ENCODE measurements around the gene SRCAP. TPM values are rescaled to one million over a fixed set of nuclear protein-coding genes. Genes with fewer than 3 reads are reported as not detected.
A peak's percentile ranks its signal among the peaks of the same experiment; 100 is the strongest.

SRCAP gene
- total RNA-seq, 2 experiments from 2014 or later, result 81.7 to 86.1 TPM

DNA sequence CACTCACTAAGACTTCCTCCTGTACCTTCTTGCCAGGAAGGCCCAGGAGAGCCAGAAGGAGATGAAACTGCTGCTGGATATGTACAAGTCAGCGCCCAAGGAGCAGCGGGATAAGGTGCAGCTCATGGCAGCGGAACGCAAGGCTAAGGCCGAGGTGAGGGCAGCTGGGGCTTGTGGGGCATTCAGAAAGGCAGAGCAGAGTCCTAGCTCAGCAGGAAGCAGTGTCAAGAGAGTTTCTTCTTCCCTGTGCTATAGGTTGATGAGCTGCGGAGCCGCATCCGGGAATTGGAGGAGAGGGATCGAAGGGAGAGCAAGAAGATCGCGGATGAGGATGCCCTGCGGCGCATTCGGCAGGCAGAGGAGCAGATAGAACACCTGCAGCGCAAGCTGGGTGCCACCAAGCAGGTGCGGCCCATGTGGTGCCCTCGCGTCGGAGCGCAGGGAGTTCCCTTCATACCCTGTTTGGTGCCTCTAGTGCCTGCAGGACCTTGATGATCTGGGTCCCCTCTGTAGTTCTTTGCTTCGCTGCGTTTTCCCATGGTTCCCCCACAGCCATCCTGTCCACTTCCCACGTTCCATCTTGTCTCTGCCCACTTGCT, 69.7 kb downstream of the SRCAP start:
- Mint-ChIP-seq H3K36me3 (ENCODE audit: low read depth) (peaks cover 64% of the 10 kb centered on the region), H3K4me3 (no peak overlapping the region), H3K27me3 (no peaks in the 10 kb centered on the region), H3K9me3 (no peaks in the 10 kb centered on the region), H3K27ac (peak overlapping the region; percentile 47), H3K4me1 (peaks cover 20% of the 10 kb centered on the region)
- ChIA-PET POLR2A (no interaction called here), CTCF (interaction anchor here (0.5 to 1.7 kb wide), 7 partner anchors 12 to 170 kb away, joined by 3 to 5 read pairs (median 3); partner anchors contain the start of gene PHKG2)
- DNase-seq, result no peak

DNA sequence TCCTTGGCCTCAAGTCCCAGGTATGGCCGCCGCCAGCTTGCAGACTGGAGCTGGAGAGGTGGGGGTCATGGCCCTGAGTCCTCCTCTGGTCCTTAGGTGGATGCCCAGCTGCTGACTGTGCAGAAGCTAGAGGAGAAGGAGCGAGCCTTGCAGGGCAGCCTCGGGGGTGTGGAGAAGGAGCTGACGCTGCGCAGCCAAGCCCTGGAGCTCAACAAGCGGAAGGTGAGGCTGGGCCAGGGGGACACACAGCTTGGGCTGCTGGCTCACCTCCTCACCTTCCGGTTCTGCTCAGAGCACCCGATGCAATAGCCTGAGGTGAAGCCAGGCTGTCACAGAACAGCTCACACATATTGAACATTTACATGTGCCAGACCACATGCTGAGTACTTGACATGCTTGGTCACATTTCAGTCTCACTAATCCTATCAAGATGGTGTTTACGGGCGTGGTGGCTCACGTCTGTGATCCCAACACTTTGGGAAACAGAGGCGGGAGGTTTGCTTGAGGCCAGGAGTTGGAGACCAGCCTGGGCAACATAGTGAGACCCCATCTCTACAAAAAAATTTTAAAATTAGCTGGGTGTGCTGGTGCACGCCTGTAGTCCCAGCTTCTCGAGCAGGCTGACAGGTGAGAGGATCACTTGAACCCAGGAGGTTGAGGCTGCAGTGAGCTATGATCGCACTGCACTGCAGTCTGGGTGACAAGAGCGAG, 70.6 kb downstream of the SRCAP start:
- POLR2A ChIA-PET, result no interaction called here
- Mint-ChIP-seq H3K36me3 (ENCODE audit: low read depth) (peaks cover 60% of the 10 kb centered on the region), H3K9me3 (no peaks in the 10 kb centered on the region), H3K4me3 (no peak overlapping the region), H3K27me3 (no peaks in the 10 kb centered on the region), H3K27ac (no peak overlapping the region), H3K4me1 (peaks cover 16% of the 10 kb centered on the region)
- CTCF ChIA-PET, result interaction anchor here (0.5 to 1.7 kb wide), 7 partner anchors 9 to 169 kb away, joined by 3 to 5 read pairs (median 3); partner anchors contain the start of gene PHKG2
- DNase-seq, result no peak

DNA sequence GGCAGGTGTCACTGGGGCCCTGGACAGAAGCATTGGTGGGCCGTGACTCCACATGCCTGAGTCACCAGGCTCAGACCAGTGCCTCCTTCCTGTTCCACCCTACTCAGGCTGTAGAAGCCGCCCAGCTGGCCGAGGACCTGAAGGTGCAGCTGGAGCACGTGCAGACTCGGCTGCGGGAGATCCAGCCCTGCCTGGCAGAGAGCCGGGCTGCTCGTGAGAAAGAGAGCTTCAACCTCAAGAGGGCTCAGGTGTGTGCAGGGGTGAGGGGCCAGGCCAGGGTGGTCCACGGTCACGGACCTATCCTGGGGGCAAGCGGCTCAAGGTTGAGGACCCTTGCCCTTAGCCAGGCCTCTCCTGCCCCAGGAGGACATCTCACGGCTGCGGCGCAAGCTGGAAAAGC, 72.8 kb downstream of the SRCAP start:
- Mint-ChIP-seq H3K27ac (no peak overlapping the region), H3K4me1 (peaks cover 27% of the 10 kb centered on the region)
- POLR2A ChIA-PET, result no interaction called here

DNA sequence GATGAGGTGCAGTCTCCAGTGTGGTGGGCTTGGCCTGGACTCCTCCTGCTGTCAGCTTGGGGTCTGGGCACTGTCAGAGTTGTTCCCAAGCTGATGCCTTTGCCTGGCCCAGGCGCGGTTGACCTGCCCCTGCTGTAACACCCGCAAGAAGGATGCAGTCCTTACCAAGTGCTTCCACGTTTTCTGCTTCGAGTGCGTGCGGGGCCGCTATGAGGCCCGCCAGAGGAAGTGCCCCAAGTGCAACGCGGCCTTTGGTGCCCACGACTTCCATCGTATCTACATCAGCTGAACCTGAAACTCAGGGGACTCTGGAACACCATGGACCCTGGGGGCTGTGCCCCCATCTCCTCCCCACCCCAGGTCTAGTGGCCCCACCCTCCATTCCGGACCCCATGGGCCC, 74.9 kb downstream of the SRCAP start:
- H3K36me3 Mint-ChIP-seq (ENCODE audit: low read depth), result peaks cover 39% of the 10 kb centered on the region
- ChIA-PET POLR2A (no interaction called here), CTCF (interaction anchor here (0.6 to 1.3 kb wide), 4 partner anchors 30 to 94 kb away, joined by 3 to 4 read pairs (median 3); no protein-coding TSS in a partner anchor)
- H3K27me3 Mint-ChIP-seq, result no peaks in the 10 kb centered on the region
- no peak overlapping the region for H3K4me3 Mint-ChIP-seq
- peaks cover 35% of the 10 kb centered on the region for H3K4me1 Mint-ChIP-seq
- peak overlapping the region; percentile 14 for H3K27ac Mint-ChIP-seq
- no peaks in the 10 kb centered on the region for H3K9me3 Mint-ChIP-seq
- DNase-seq, result no peak

More for the DNA sequence above, 72.8 kb downstream of the SRCAP start:
- CTCF ChIA-PET, result interaction anchor here (1.3 to 1.6 kb wide), 2 partner anchors 33 to 42 kb away, joined by 4 to 6 read pairs; no protein-coding TSS in a partner anchor
- no peaks in the 10 kb centered on the region for H3K9me3 Mint-ChIP-seq
- peaks cover 52% of the 10 kb centered on the region for H3K36me3 Mint-ChIP-seq (ENCODE audit: low read depth)
- H3K27me3 Mint-ChIP-seq, result no peaks in the 10 kb centered on the region
- H3K4me3 Mint-ChIP-seq, result no peak overlapping the region
- no peak for DNase-seq

DNA sequence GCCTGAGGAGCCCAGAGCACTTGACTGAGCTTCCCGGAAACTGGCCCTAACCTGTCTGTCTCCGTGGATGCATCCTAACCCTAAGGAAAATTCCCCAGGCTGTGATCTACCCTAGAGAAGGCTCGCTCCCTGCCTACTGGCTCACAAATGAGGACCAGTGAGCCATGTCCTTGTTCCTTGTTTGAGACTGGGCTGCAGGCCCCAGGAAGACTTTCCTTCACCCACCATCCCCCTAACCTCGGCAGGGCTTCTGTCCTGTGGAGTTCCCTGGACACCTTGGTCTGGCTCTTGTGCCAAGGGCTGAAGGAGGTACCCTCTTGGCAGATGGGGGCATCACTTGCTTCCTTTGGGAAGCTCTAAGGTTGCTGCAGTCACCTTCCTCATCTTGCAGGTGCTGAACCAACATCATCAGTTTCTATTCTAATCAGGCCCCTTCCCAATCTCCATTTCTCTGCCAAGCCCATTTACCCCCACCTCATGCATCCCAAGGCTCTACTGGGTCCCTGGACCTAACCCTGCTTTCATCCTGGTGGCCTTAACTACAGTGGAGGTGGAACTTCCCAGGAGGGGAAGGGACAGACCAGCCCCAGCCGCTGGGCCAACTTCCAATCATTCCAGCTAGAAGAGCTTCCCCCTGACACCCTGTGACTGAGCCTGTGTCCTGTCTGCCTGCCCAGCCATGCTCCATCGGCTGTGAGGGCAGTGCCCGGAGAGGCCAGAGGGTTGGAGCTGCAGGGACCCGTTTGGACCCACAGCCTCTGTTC, 75.6 kb downstream of the SRCAP start:
- Mint-ChIP-seq H3K9me3 (no peaks in the 10 kb centered on the region), H3K27me3 (no peaks in the 10 kb centered on the region), H3K36me3 (ENCODE audit: low read depth) (peaks cover 32% of the 10 kb centered on the region), H3K4me1 (peaks cover 35% of the 10 kb centered on the region), H3K4me3 (peak overlapping the region; percentile 90), H3K27ac (peak overlapping the region; percentile 91)
- ChIA-PET CTCF (interaction anchor here (0.6 to 1.3 kb wide), 4 partner anchors 30 to 94 kb away, joined by 3 to 4 read pairs (median 3); no protein-coding TSS in a partner anchor), POLR2A (no interaction called here)
- no peak for DNase-seq

DNA sequence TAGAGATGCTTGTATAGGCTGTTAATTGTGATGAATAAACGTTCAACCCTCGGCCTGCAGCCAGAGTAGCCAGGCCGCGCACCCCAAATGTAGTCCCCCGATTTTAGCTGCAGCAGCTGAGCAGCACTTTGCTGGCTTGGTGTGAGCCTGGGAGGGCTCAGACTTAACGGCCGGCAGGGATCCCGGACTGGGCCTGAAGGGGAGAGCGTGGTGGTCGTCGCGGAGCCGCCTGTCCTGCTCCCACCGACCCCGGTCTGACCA, 76.1 kb downstream of the SRCAP start:
- POLR2A ChIA-PET, result no interaction called here
- Mint-ChIP-seq H3K27ac (peak overlapping the region; percentile 91), H3K36me3 (ENCODE audit: low read depth) (peaks cover 29% of the 10 kb centered on the region), H3K4me1 (peaks cover 35% of the 10 kb centered on the region), H3K9me3 (no peaks in the 10 kb centered on the region), H3K27me3 (no peaks in the 10 kb centered on the region), H3K4me3 (peak overlapping the region; percentile 90)
- CTCF ChIA-PET, result interaction anchor here (1.0 to 1.3 kb wide), 3 partner anchors 39 to 93 kb away, joined by 3 to 4 read pairs (median 3); no protein-coding TSS in a partner anchor
- no peak for DNase-seq

DNA sequence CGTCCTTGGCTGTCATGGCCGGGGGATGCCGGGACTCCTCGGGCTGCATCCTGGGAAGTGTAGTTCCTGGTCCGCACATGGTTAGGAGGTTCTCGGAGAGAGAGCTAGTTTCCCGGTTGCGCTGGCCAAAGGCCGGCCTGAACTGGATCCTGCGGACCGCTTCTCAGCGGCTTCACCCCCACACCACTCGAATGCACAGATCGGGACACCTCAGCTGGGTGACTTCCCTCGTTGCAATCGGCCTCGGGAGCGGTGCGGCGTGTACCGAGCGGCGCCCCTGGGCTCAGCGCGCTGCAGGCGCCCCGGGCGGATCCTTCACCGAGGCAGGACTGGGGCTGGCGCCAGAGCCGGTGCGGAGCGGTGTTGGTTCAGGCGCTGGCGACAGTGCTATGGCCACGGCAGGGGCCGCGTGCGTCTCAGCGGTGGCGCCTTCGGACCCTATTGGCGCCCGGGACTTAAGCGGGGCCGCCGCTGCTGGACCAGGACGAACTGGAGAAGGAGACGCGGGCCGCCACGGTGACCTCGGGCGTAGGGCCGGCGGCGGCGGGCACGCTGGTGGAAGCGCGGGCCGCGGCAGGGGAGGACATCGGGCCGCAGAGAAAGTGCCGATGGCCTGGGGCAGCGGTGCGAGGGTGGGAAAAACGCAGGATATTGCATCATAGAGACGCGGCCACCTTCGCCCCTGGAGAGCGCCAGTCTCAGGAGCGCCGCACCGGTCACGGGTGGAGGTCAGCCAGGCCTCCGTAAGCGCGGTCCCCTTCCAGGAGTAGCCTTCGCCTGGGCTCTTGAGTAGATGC, 76.6 kb downstream of the SRCAP start:
- POLR2A ChIA-PET, result no interaction called here
- H3K4me3 Mint-ChIP-seq, result peak overlapping the region; percentile 90
- peak; percentile 69 for DNase-seq
- H3K9me3 Mint-ChIP-seq, result no peaks in the 10 kb centered on the region
- peak overlapping the region; percentile 91 for H3K27ac Mint-ChIP-seq
- peaks cover 35% of the 10 kb centered on the region for H3K4me1 Mint-ChIP-seq
- H3K27me3 Mint-ChIP-seq, result no peaks in the 10 kb centered on the region
- peaks cover 25% of the 10 kb centered on the region for H3K36me3 Mint-ChIP-seq (ENCODE audit: low read depth)
- CTCF ChIA-PET, result no interaction called here

DNA sequence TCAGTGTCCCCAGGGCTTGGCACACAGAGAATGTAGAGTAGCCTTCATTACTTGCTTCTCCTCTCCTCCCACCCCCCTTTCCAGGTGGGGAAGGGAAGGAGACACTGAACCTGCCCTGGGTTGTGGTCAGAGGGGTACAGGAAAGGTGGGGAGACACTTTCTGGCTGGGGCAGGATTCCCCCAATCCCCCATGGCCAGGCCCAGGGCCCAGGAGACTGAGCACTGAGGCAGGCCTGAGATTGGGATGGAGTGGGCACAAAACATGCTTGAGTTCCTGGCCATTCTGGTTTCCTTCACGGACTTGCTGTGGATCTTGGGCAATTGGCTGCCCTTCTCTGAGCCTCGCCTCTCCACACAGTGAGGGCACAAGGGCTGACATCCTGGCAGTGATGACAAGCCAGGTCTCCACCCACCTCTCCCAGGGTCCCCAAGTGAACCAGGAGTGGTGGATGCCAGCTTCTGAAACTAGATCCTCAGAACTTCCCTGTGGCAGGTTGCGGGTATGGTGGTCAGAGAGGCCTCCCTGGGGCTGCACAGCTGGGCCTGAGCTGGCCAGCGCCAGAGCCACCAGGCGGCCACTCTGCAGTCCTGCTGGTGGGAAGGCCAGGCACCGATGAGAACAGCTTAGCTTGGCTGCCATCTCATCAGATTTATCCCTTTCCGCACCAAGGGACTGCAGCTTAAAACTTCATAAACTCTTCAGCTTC, 78.8 kb downstream of the SRCAP start:
- peaks cover 25% of the 10 kb centered on the region for H3K4me1 Mint-ChIP-seq
- H3K36me3 Mint-ChIP-seq (ENCODE audit: low read depth), result peaks cover 14% of the 10 kb centered on the region
- DNase-seq, result no peak
- ChIA-PET POLR2A (interaction anchor here (1.2 kb wide), 1 partner anchor 30 kb away, joined by 3 read pairs; the partner anchor contains the start of gene PHKG2), CTCF (interaction anchor here (1.0 to 3.2 kb wide), 4 partner anchors 8 to 36 kb away, joined by 3 to 15 read pairs (median 4); no protein-coding TSS in a partner anchor)
- no peak overlapping the region for H3K4me3 Mint-ChIP-seq
- H3K27me3 Mint-ChIP-seq, result no peaks in the 10 kb centered on the region
- peak overlapping the region; percentile 22 for H3K27ac Mint-ChIP-seq
- no peaks in the 10 kb centered on the region for H3K9me3 Mint-ChIP-seq

DNA sequence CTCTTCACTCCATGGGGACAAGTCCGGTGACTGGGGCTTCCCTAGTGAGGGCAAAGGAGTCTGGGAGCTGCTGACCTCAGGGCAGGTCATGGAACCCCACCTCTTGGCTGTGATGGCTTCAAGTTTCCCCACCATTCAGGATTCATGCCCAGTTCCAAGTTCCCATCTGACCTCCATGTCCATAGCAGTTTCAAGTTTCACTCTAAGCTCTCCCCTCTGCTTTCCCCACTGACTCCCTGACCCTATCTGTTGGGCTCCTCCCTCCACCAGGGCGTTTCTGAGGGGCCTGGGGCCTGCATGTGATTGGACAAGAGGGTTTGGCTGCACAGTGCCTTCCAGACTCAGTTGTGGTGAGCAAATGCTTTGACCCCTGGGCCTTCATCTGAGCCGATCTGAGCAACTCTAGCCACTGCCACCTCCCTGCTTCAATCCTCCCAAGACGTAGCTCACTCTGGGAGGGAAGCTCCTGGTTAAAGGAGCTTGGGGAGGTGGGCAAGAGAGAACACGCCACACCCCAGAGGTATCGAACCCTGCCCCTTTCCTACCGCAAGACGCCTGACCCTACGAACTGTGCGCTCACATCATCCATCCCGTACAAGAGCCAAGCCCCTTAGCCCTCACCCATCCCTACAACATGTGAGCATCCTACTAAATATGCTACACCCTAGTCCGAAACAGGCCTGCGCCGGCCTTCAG, 79.7 kb downstream of the SRCAP start:
- POLR2A ChIA-PET, result interaction anchor here (1.2 kb wide), 1 partner anchor 31 kb away, joined by 3 read pairs; the partner anchor contains the start of gene PHKG2
- Mint-ChIP-seq H3K27me3 (no peaks in the 10 kb centered on the region), H3K4me1 (peaks cover 19% of the 10 kb centered on the region), H3K9me3 (no peaks in the 10 kb centered on the region), H3K36me3 (ENCODE audit: low read depth) (peaks cover 9% of the 10 kb centered on the region), H3K27ac (no peak overlapping the region), H3K4me3 (no peak overlapping the region)
- CTCF ChIA-PET, result interaction anchor here (0.7 to 3.2 kb wide), 3 partner anchors 9 to 66 kb away, joined by 3 to 15 read pairs (median 3); no protein-coding TSS in a partner anchor
- DNase-seq, result no peak

DNA sequence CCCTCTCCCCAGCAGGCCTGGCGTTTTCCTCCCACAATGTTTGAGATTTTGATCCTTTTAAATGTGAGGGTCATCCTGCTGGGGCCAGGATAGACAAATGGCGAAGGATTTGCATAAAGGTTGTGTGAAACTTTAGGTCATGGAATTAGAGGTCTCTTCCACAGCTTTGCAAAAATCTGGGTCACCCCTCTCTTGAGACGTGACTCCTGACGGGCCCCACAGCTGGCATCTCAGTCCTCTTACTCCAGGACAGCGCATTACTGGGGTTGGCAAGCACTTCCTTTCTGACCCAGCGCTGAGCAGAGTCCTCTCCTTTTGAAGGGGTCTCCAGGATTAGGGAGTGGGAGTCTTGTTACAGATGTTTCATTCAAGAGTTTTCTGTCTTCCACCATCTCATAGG, 80.6 kb downstream of the SRCAP start:
- Mint-ChIP-seq H3K4me3 (no peak overlapping the region), H3K27ac (no peak overlapping the region), H3K27me3 (no peaks in the 10 kb centered on the region), H3K36me3 (ENCODE audit: low read depth) (peaks cover 3% of the 10 kb centered on the region), H3K9me3 (no peaks in the 10 kb centered on the region), H3K4me1 (peaks cover 18% of the 10 kb centered on the region)
- ChIA-PET CTCF (interaction anchor here (1.4 to 3.2 kb wide), 2 partner anchors 14 to 34 kb away, joined by 3 to 15 read pairs; no protein-coding TSS in a partner anchor), POLR2A (no interaction called here)
- DNase-seq, result no peak

DNA sequence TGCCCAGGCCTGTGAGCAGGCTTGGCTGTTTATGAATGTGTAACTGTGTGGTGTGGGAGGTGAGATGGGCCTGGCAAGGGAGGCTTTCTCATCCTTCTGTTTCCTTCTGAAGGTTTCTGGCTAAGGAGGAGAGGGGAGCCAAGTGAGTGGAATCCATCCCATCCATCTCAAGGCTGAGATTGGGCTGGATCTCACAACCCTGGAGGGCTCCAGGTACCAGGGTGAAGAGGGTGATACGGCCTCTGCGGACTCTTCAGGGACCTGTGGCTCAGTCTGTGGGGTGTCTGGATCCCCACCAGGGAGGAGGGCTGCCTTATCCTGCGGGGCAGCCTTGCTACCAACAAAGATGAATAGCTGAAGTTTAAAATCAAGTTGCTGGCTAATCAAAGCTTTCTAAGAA, 81.0 kb downstream of the SRCAP start:
- no peak for DNase-seq
- no peaks in the 10 kb centered on the region for H3K9me3 Mint-ChIP-seq
- CTCF ChIA-PET, result interaction anchor here (0.8 to 1.4 kb wide), 2 partner anchors 11 to 14 kb away, joined by 3 read pairs; no protein-coding TSS in a partner anchor
- no peak overlapping the region for H3K4me3 Mint-ChIP-seq
- H3K27ac Mint-ChIP-seq, result no peak overlapping the region
- no peaks in the 10 kb centered on the region for H3K36me3 Mint-ChIP-seq (ENCODE audit: low read depth)
- peaks cover 14% of the 10 kb centered on the region for H3K4me1 Mint-ChIP-seq
- POLR2A ChIA-PET, result interaction anchor here (0.7 kb wide), 1 partner anchor 17 kb away, joined by 5 read pairs; no protein-coding TSS in a partner anchor
- peaks cover 3% of the 10 kb centered on the region for H3K27me3 Mint-ChIP-seq

Measured in activated CD4-positive, alpha-beta T cell treated with anti-CD3 and anti-CD28 coated beads, Interleukin-2, amount 10 ng/mL, durations not matched to agents 7 days and 5 days (primary cell).